H1 (cell line): ENCODE measurements around the gene CCDC102A. TPM values are rescaled to one million over a fixed set of nuclear protein-coding genes. Genes with fewer than 3 reads are reported as not detected.

ENCODE experiments used
- EGR1 ChIP-seq: IDR thresholded peaks from 2 replicates; pipeline ENCODE4 v1.6.1; 2011; ENCODE audit warnings: low read depth, low read length, borderline replicate concordance
- KDM1A ChIP-seq: fragments of 200-600, 300-600 bp; sonication (generic); IDR thresholded peaks from 2 replicates; pipeline ENCODE4 v1.7.1; 2016; ENCODE audit warnings: mild to moderate bottlenecking, low read length, borderline replicate concordance
- KDM4A ChIP-seq: IDR thresholded peaks from one replicate; pipeline ENCODE4 v1.7.1; 2012; ENCODE audit warnings: low read depth, mild to moderate bottlenecking, moderate library complexity, low read length, inconsistent platforms; ENCODE audit not compliant: severe bottlenecking
- polyA plus RNA-seq, 7 experiments: library from polyadenylated mRNA; depleted of rRNA in 3 of 7; stranded (reverse) in 5 of 7; unstranded in 2 of 7; fragments of >200 nt in 5 of 7; fragments of 200-250 nt in 2 of 7; gene quantifications; 1 replicate in 5 of 7; 2 replicates in 1 of 7; 4 replicates in 1 of 7; pipeline versions ENCODE4 v1.2.1 to v1.2.3, GENCODE V29; 2011 to 2013; ENCODE audit warnings: missing spikeins in 2 of 7, mixed read lengths in 2 of 7
- total RNA-seq: library from RNA; stranded (reverse); fragmentation: NEBNext Ultra II Directional; extraction: Animal tissue kit (Norgen Biotek cat#: 25700); gene quantifications from 2 replicates; pipeline ENCODE4 v1.2.1, GENCODE V29; 2021
- TF ChIP-seq, protein P1 (sequence below): fragments of 300-600 bp; sonication (generic); IDR thresholded peaks from 2 replicates; pipeline ENCODE4 v1.7.1; 2012; ENCODE audit warnings: low read length, moderate library complexity, mild to moderate bottlenecking, inconsistent platforms; ENCODE audit not compliant: insufficient replicate concordance

Gene CCDC102A
- total and polyA plus RNA-seq, 2 of the 8 experiments (the other 6 are each of a cell fraction or from before 2014, with no cell fraction given) = 4.0 to 7.5 TPM

DNA sequence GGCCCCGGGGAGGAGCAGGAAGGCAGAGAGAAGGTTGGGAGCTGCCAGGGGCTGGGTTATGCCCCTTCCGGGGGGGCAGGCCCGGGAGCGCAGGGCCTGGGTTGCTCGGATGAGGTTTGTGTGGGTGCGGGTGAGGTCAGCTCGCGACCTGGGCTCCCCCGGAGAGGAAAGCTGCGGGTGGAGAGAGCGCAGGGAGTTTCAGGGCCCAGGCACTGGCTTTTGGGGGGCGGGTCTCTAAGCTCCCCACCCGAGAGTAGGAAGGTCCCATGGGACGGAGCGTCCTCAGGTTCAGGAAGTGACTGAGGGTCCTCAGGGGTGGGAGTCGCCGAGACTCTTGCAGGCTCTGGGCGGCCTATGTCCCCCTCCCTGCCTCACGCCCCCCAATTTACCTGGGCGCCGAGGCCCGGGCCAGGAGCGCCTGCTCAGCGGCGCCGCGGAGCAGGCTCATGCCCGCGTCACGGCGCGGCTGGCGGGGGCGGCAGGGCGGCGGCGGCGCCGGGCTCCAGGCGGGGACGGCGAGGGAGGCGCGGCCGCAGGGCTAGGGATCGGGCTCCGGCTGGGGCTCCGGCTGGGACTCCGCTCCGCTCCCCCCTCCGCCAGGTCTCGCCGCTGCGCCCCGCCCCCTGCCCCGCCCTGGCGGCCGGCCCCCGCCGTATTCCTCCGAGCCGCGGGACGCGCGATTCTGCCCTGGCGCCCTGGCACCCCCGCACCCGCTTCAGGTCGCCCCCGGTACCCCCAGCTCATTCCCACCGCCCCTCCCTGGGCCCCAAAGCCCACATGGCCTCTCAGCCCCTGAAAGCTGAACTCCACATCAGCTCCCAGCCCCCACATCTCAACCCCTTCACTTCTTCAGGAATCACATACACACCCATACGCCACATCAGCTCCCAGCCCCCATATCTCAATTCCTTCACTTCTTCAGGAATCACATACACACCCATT lies 50.2 kb downstream of the CCDC102A start, which contains the start of gene DOK4 (continued):
- TF ChIP-seq, protein P1, sequence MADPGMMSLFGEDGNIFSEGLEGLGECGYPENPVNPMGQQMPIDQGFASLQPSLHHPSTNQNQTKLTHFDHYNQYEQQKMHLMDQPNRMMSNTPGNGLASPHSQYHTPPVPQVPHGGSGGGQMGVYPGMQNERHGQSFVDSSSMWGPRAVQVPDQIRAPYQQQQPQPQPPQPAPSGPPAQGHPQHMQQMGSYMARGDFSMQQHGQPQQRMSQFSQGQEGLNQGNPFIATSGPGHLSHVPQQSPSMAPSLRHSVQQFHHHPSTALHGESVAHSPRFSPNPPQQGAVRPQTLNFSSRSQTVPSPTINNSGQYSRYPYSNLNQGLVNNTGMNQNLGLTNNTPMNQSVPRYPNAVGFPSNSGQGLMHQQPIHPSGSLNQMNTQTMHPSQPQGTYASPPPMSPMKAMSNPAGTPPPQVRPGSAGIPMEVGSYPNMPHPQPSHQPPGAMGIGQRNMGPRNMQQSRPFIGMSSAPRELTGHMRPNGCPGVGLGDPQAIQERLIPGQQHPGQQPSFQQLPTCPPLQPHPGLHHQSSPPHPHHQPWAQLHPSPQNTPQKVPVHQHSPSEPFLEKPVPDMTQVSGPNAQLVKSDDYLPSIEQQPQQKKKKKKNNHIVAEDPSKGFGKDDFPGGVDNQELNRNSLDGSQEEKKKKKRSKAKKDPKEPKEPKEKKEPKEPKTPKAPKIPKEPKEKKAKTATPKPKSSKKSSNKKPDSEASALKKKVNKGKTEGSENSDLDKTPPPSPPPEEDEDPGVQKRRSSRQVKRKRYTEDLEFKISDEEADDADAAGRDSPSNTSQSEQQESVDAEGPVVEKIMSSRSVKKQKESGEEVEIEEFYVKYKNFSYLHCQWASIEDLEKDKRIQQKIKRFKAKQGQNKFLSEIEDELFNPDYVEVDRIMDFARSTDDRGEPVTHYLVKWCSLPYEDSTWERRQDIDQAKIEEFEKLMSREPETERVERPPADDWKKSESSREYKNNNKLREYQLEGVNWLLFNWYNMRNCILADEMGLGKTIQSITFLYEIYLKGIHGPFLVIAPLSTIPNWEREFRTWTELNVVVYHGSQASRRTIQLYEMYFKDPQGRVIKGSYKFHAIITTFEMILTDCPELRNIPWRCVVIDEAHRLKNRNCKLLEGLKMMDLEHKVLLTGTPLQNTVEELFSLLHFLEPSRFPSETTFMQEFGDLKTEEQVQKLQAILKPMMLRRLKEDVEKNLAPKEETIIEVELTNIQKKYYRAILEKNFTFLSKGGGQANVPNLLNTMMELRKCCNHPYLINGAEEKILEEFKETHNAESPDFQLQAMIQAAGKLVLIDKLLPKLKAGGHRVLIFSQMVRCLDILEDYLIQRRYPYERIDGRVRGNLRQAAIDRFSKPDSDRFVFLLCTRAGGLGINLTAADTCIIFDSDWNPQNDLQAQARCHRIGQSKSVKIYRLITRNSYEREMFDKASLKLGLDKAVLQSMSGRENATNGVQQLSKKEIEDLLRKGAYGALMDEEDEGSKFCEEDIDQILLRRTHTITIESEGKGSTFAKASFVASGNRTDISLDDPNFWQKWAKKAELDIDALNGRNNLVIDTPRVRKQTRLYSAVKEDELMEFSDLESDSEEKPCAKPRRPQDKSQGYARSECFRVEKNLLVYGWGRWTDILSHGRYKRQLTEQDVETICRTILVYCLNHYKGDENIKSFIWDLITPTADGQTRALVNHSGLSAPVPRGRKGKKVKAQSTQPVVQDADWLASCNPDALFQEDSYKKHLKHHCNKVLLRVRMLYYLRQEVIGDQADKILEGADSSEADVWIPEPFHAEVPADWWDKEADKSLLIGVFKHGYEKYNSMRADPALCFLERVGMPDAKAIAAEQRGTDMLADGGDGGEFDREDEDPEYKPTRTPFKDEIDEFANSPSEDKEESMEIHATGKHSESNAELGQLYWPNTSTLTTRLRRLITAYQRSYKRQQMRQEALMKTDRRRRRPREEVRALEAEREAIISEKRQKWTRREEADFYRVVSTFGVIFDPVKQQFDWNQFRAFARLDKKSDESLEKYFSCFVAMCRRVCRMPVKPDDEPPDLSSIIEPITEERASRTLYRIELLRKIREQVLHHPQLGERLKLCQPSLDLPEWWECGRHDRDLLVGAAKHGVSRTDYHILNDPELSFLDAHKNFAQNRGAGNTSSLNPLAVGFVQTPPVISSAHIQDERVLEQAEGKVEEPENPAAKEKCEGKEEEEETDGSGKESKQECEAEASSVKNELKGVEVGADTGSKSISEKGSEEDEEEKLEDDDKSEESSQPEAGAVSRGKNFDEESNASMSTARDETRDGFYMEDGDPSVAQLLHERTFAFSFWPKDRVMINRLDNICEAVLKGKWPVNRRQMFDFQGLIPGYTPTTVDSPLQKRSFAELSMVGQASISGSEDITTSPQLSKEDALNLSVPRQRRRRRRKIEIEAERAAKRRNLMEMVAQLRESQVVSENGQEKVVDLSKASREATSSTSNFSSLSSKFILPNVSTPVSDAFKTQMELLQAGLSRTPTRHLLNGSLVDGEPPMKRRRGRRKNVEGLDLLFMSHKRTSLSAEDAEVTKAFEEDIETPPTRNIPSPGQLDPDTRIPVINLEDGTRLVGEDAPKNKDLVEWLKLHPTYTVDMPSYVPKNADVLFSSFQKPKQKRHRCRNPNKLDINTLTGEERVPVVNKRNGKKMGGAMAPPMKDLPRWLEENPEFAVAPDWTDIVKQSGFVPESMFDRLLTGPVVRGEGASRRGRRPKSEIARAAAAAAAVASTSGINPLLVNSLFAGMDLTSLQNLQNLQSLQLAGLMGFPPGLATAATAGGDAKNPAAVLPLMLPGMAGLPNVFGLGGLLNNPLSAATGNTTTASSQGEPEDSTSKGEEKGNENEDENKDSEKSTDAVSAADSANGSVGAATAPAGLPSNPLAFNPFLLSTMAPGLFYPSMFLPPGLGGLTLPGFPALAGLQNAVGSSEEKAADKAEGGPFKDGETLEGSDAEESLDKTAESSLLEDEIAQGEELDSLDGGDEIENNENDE = peak; percentile 99
- TF ChIP-seq KDM4A (peak; percentile 74), KDM1A (no peak), EGR1 (peak; percentile 26; the same call in 1 of the 2 replicates)
- TF ChIP-seq, all 59 proteins: peak for 4
